AG10803 (cell line): ENCODE measurements around the gene POLR2L.

Experiments
- DNase-seq: peaks from one replicate; pipeline ENCODE4 v3.0.0; 2010; ENCODE audit warnings: low read depth
- H3K4me3 ChIP-seq: 2 replicates; pipeline ENCODE4 v1.5.1; 2011; ENCODE audit warnings: mild to moderate bottlenecking, low read length, control low read depth
- CTCF ChIP-seq: conservative IDR thresholded peaks from 2 replicates; pipeline ENCODE4 v1.5.1; 2011; ENCODE audit warnings: mild to moderate bottlenecking, low read length, control low read depth, inconsistent platforms

POLR2L gene

DNA sequence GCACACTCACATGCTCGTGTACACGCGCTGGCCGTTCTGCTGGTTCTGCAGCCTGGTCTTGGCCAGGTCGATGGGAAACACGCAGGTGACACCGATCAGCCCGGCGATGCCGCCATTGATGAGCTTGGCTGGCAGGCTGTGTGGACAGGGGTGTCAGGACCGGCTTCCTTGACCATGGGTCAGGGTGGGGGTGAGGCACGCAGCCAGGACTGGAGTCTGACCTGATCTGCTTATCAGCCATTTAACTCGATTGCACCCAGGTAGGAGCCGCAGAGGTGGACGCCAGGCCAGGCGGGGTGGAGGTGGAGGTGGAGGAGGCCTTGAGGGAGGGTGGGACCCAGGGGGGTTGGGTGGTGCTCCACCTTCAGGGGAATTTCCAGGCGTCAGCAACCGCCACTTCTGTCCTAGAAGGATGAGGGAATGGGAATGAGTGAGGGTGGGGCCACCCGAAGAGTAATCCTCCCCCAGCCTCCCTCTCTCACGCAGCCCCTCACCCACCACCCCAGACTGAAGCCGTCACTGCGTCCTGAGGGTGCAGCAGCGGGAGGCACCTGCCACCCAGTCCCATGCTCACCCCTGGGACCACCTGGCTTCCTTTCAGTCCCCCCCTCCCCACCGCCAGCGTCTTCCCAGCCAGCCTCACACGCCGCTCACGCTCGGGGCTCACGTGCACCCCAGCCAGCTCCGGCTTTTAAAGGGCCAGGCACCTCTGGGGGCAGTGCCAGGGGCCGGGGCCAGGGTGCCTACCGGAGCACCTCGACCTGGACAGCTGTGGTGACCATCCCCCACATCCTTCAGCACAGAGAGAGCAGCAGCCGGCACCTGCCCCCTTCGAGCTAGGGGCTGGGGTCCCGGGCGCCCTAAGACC, 47.3 kb downstream of the POLR2L start:
- peak overlapping the region; percentile 77 for H3K4me3 ChIP-seq
- no peak for TF ChIP-seq CTCF
- DNase-seq: no peak

- TF ChIP-seq CTCF: no peak
- DNase-seq: no peak
- no peak overlapping the region; the same call in 1 of the 2 replicates for H3K4me3 ChIP-seq
Observed at GRCh38 chr11:794013-794765, 48.1 kb downstream of the POLR2L start.

- no peak for TF ChIP-seq CTCF
- H3K4me3 ChIP-seq: no peak overlapping the region
- DNase-seq: no peak
Observed at GRCh38 chr11:793556-793955, 48.8 kb downstream of the POLR2L start.

DNA sequence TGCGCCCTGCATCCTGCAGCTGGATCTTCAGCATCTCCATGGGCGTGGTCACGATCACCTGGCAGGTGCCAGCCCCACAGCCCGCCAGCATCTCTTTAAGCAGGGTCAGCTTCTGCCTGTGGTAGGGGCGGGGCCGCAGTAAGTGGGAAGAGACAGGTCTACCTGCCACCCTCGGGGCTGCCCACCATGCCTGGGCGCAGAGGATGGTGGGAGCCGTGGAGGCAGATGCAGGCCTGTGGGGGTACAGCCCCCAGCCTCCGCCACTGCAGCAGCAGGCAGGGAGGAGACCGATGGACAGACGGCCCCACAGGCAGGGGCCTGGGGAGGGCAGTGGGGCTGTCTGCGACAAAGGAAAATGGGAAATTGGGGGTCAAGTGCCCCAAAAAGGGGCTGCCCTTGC, 49.5 kb downstream of the POLR2L start:
- TF ChIP-seq CTCF: no peak
- no peak overlapping the region for H3K4me3 ChIP-seq
- no peak for DNase-seq

DNA sequence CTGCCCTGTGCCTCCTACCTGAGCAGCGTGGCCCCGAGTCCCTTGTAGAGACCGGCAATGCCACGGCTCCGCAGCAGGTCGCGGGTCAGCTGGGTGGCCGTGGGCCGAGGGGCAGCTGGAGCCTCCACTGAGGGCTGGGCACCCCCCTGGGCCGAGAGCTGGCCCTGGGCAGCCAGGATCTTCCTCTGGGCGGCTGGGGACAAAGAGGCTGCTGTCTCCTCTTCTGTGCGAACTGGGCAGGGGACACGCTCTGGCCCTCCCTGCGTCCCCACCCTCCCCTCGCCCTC, 49.9 kb downstream of the POLR2L start:
- no peak for TF ChIP-seq CTCF
- H3K4me3 ChIP-seq: no peak overlapping the region
- no peak for DNase-seq

DNA sequence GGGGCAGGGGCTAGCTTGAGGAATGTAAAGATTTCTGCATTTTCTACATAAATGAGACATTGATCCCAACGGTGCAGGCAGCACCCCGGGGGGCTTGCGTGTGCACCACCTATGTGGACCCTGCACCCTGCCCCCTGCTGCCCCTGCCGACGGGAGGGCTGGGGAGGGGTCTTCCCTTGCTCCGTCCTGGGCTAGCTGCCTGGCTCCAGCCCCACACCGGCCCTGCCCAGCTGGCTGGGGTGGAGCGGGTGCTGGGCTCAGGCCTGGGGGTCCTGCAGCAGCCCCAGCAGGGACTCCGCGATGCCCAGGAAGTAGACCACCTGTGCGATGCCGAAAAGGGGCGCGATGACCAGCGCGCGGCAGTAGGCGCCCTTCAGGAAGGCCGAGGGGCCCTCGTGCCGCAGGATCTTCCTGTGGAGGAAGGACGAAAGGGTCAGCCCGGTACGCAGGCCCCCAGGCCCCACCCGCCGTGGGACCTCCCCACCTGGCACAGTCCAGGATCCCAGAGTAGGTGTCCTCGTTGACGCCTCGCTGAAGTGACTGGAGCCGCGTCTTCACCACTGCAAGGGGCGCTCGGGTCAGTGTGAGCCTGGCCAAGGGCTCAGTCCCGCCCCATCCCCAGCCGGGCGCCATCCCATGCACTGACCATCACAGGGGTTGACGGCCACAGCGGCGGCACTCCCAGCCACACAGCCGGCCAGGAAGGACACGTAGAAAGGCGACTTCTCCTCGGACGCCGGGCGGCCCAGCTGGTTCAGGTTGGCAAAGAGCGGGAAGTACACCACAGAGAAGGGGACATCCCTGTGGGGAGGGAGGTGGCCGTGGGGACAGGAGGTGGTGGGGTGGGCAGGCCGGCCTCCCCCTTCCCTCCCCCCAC, 50.4 kb downstream of the POLR2L start:
- TF ChIP-seq CTCF: no peak
- no peak for DNase-seq
- H3K4me3 ChIP-seq: no peak overlapping the region
